B cell (primary cell): ENCODE measurements around the gene ANAPC4. TPM values are rescaled to one million over a fixed set of nuclear protein-coding genes. Genes with fewer than 3 reads are reported as not detected.

Experiments
- ATAC-seq: fragments of 200-7000 bp; cut with Tn5 transposase; one replicate; pipeline ENCODE4 v1.10.0; 2021; ENCODE audit warnings: low read depth, mild to moderate bottlenecking, moderate number of reproducible peaks, moderate library complexity
- CTCF ChIA-PET: fragments of 350-600 bp; sonication (Branson Sonifier 250); formaldehyde crosslinking; loops from one replicate; lab custom pipeline; 2021; ENCODE audit warnings: antibody characterized with exemption, inconsistent platforms; lab: Charles Lee
- POLR2A ChIA-PET: fragments of 350-600 bp; sonication (Branson Sonifier 250); formaldehyde crosslinking; loops from one replicate; lab custom pipeline; 2021; ENCODE audit warnings: antibody characterized with exemption; lab: Charles Lee
- DNase-seq: peaks from one replicate; pipeline ENCODE4 v3.0.0; 2013
- H2AFZ ChIP-seq: 2 replicates; pipeline ENCODE4 v1.6.1; 2012; ENCODE audit warnings: mild to moderate bottlenecking, low read depth, low read length; ENCODE audit not compliant: insufficient read depth, poor library complexity, severe bottlenecking
- H3K27ac ChIP-seq, 2 donors: 1 replicate in 1 of 2; 2 replicates in 1 of 2; pipeline ENCODE4 v1.5.1; 2012 to 2013; ENCODE audit warnings: low read length in 2 of 2, mild to moderate bottlenecking in 2 of 2, moderate library complexity in 1 of 2
- H3K27me3 ChIP-seq, 4 experiments: fragments of 200-600 bp in 1 of 4; sonication (generic) in 1 of 4; replicated peaks in 1 of 4; 1 replicate in 2 of 4; 2 replicates in 2 of 4; pipeline versions ENCODE4 v1.6.1 to v1.7.0; 2013 to 2016; ENCODE audit warnings: low read length in 3 of 4, mild to moderate bottlenecking in 2 of 4, mixed read lengths in 1 of 4, moderate library complexity in 1 of 4; ENCODE audit not compliant: insufficient read depth in 4 of 4, control insufficient read depth in 3 of 4; ENCODE audit errors: control extremely low read depth in 1 of 4
- H3K36me3 ChIP-seq, 2 experiments: replicated peaks in 1 of 2; 1 replicate in 1 of 2; 2 replicates in 1 of 2; pipeline versions ENCODE4 v1.6.1 to v1.7.1; 2013; ENCODE audit warnings: low read length in 1 of 2; ENCODE audit not compliant: insufficient read depth in 2 of 2, control insufficient read depth in 1 of 2; ENCODE audit errors: control extremely low read depth in 1 of 2, extremely low read depth in 1 of 2
- H3K4me1 ChIP-seq, 2 donors: fragments of 200-600 bp in 1 of 2; sonication (generic) in 1 of 2; 1 replicate in 1 of 2; 2 replicates in 1 of 2; pipeline versions ENCODE4 v1.5.1 to v1.6.1; 2013 to 2017; ENCODE audit warnings: low read length in 2 of 2; ENCODE audit not compliant: control insufficient read depth in 2 of 2, insufficient read depth in 2 of 2
- H3K4me2 ChIP-seq: replicated peaks from 2 replicates; pipeline ENCODE3; 2012; ENCODE audit warnings: mild to moderate bottlenecking, low read depth, low read length; ENCODE audit not compliant: poor library complexity, severe bottlenecking
- H3K4me3 ChIP-seq, 5 experiments: fragments of 200-600 bp in 1 of 5; sonication (generic) in 1 of 5; 1 replicate in 3 of 5; 2 replicates in 2 of 5; pipeline versions ENCODE4 v1.5.1 to v1.7.0; 2011 to 2016; ENCODE audit warnings: low read length in 4 of 5, mild to moderate bottlenecking in 4 of 5, low read depth in 2 of 5, control low read depth in 1 of 5, moderate library complexity in 1 of 5; ENCODE audit not compliant: insufficient read depth in 1 of 5; ENCODE audit errors: control extremely low read depth in 1 of 5, extremely low read depth in 1 of 5
- H3K79me2 ChIP-seq: fragments of 200-600 bp; sonication (generic); one replicate; pipeline ENCODE4 v1.6.0; 2016; ENCODE audit warnings: low read length; ENCODE audit not compliant: control insufficient read depth, insufficient read depth
- H3K9ac ChIP-seq: fragments of 200-600 bp; sonication (generic); 2 replicates; pipeline ENCODE4 v1.6.1; 2017; ENCODE audit warnings: mild to moderate bottlenecking, low read length, moderate library complexity
- H3K9me3 ChIP-seq, 3 donors: one replicate each; pipeline versions ENCODE4 v1.6.1 to v1.7.1; 2013; ENCODE audit warnings: low read length in 2 of 3; ENCODE audit not compliant: control insufficient read depth in 2 of 3, insufficient read depth in 1 of 3; ENCODE audit errors: control extremely low read depth in 1 of 3
- H4K20me1 ChIP-seq: 2 replicates; pipeline ENCODE4 v1.6.0; 2012; ENCODE audit warnings: mild to moderate bottlenecking, low read length; ENCODE audit not compliant: insufficient read depth, control insufficient read depth, poor library complexity, severe bottlenecking
- H3K27ac Mint-ChIP-seq: one replicate; pipeline ENCODE4 v1.8.0; 2021; ENCODE audit warnings: mixed read lengths
- H3K27me3 Mint-ChIP-seq: one replicate; pipeline ENCODE4 v1.8.0; 2021; ENCODE audit warnings: mixed read lengths
- H3K4me1 Mint-ChIP-seq: one replicate; pipeline ENCODE4 v1.8.0; 2021; ENCODE audit warnings: mixed read lengths
- H3K4me3 Mint-ChIP-seq: one replicate; pipeline ENCODE4 v1.8.0; 2021; ENCODE audit warnings: mixed read lengths
- H3K9me3 Mint-ChIP-seq: one replicate; pipeline ENCODE4 v1.8.0; 2022; ENCODE audit warnings: mixed read lengths; ENCODE audit not compliant: insufficient read depth
- EZH2 ChIP-seq: IDR thresholded peaks from 2 replicates; pipeline ENCODE4 v1.6.1; 2012; ENCODE audit warnings: borderline replicate concordance, low read depth, mild to moderate bottlenecking, moderate library complexity, low read length; ENCODE audit not compliant: insufficient read depth, poor library complexity, severe bottlenecking
- WGBS: methylation state at CpG from one replicate; pipeline ENCODE4 v1.1.5; 2013; ENCODE audit warnings: missing lambda C conversion rate; ENCODE audit not compliant: insufficient coverage; 5-methylcytosine and 5-hydroxymethylcytosine counted together
- intact Hi-C: fragments of 100-400 bp; cut with micrococcal nuclease; formaldehyde crosslinking; loops from one replicate; pipeline ENCODE4 v1.10.0; 2022
- polyA plus RNA-seq: library from polyadenylated mRNA; depleted of rRNA; stranded (reverse); fragments of >200 nt; gene quantifications from 2 replicates; pipeline ENCODE4 v1.2.3, GENCODE V29; 2012
- total RNA-seq, 2 donors: library from RNA; stranded (reverse); fragments of 120-200 nt in 1 of 2; gene quantifications; 1 replicate in 1 of 2; 2 replicates in 1 of 2; pipeline versions ENCODE4 v1.2.3 to v1.2.4, GENCODE V29; 2013 to 2022
- TF ChIP-seq, protein P1 (sequence below): fragments of 200-600 bp; IDR thresholded peaks from one replicate; pipeline ENCODE4 v1.8.0; 2022; ENCODE audit warnings: antibody characterized with exemption, mild to moderate bottlenecking

Gene ANAPC4
- total and polyA plus RNA-seq, 2 donors (not counting 1 experiment from before 2014, with no cell fraction given), result 18.4 to 52.6 TPM

- no peaks in the 10 kb centered on the region for H3K79me2 ChIP-seq
- no peak overlapping the region for H3K4me3 ChIP-seq
- no peak overlapping the region for H2AFZ ChIP-seq
- Mint-ChIP-seq H3K4me3 (no peak overlapping the region), H3K4me1 (no peaks in the 10 kb centered on the region), H3K9me3 (no peaks in the 10 kb centered on the region), H3K27ac (no peak overlapping the region), H3K27me3 (no peaks in the 10 kb centered on the region)
- no peaks in the 10 kb centered on the region for H3K4me1 ChIP-seq
- H3K9me3 ChIP-seq, result peaks cover 0 to 4% (median 3%) of the 10 kb centered on the region in 3 donors
- no peak for TF ChIP-seq EZH2
- TF ChIP-seq, protein P1, sequence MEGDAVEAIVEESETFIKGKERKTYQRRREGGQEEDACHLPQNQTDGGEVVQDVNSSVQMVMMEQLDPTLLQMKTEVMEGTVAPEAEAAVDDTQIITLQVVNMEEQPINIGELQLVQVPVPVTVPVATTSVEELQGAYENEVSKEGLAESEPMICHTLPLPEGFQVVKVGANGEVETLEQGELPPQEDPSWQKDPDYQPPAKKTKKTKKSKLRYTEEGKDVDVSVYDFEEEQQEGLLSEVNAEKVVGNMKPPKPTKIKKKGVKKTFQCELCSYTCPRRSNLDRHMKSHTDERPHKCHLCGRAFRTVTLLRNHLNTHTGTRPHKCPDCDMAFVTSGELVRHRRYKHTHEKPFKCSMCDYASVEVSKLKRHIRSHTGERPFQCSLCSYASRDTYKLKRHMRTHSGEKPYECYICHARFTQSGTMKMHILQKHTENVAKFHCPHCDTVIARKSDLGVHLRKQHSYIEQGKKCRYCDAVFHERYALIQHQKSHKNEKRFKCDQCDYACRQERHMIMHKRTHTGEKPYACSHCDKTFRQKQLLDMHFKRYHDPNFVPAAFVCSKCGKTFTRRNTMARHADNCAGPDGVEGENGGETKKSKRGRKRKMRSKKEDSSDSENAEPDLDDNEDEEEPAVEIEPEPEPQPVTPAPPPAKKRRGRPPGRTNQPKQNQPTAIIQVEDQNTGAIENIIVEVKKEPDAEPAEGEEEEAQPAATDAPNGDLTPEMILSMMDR, result no peak
- ATAC-seq (no peak), DNase-seq (no peak)
- H3K4me2 ChIP-seq, result no peak overlapping the region
- ChIA-PET CTCF (interaction anchor here (1.8 kb wide), 1 partner anchor 36 kb away, joined by 4 read pairs; no protein-coding TSS in a partner anchor), POLR2A (no interaction called here)
- no peak overlapping the region for H3K27ac ChIP-seq
- no peak overlapping the region for H3K9ac ChIP-seq
- intact Hi-C loops, result no loop called here
- WGBS, result no CpG with 5 or more reads among the region's 3 CpGs
- H4K20me1 ChIP-seq, result no peaks in the 10 kb centered on the region
- peaks cover 8 to 72% of the 10 kb centered on the region in 2 experiments for H3K36me3 ChIP-seq
- no peaks in the 10 kb centered on the region for H3K27me3 ChIP-seq
These were observed 24.0 kb downstream of the ANAPC4 start for GRCh38 chr4:25401066-25401465.

DNA sequence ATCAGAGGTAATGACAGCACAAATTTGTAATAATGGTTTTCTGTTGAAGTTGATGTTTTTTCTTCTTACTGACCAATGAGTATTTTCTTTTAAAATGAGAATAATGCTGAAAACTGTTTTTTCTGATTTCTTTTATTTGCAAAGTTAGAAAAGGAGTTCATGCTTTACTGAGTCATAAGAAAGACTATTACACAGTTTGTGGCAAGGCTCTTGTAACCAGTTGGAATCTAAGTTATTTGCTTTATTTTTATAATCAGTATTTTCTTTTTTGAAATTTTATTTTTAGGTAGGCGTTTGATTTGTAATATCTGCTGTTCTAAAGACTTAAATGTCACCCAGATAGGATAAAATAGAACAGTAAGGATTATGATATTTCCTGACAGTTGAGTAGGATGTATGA lies 25.5 kb downstream of the ANAPC4 start:
- H3K9me3 Mint-ChIP-seq, result no peaks in the 10 kb centered on the region
- H3K27me3 Mint-ChIP-seq, result no peaks in the 10 kb centered on the region
- intact Hi-C loops, result no loop called here
- Histone ChIP-seq H3K79me2 (no peaks in the 10 kb centered on the region), H3K9ac (no peak overlapping the region), H3K4me1 (no peaks in the 10 kb centered on the region), H2AFZ (no peak overlapping the region), H3K4me3 (no peak overlapping the region), H3K9me3 (no peaks in the 10 kb centered on the region), H3K4me2 (no peak overlapping the region), H3K36me3 (peaks cover 4 to 62% of the 10 kb centered on the region in 2 experiments), H4K20me1 (no peaks in the 10 kb centered on the region), H3K27me3 (no peaks in the 10 kb centered on the region), H3K27ac (no peak overlapping the region)
- TF ChIP-seq EZH2, result no peak
- CTCF ChIA-PET, result interaction anchor here (1.8 kb wide), 1 partner anchor 37 kb away, joined by 4 read pairs; no protein-coding TSS in a partner anchor
- POLR2A ChIA-PET, result no interaction called here
- ATAC-seq (no peak), DNase-seq (no peak)
- no peak overlapping the region for H3K4me3 Mint-ChIP-seq
- no peak overlapping the region for H3K27ac Mint-ChIP-seq
- no CpG with 5 or more reads among the region's 1 CpG for WGBS
- no peaks in the 10 kb centered on the region for H3K4me1 Mint-ChIP-seq
